ENCODE data around the gene DKK3. TPM values are rescaled to one million over a fixed set of nuclear protein-coding genes. Genes with fewer than 3 reads are reported as not detected.
A peak's percentile ranks its signal among the peaks of the same experiment; 100 is the strongest.

Gene DKK3
- under 1 TPM in 1 of 2 experiments, not detected in 1; 0.46 TPM for total RNA-seq

- Mint-ChIP-seq H3K27me3 (peaks cover 81% of the 10 kb centered on the region), H3K9me3 (no peaks in the 10 kb centered on the region), H3K27ac (no peak within 1 kb of the TSS), H3K36me3 (no peaks in the 10 kb centered on the region), H3K4me3 (peak within 1 kb of the TSS; percentile 67), H3K4me1 (peaks cover 4% of the 10 kb centered on the region)
- no peak for DNase-seq
These were observed at the start of gene DKK3 for GRCh38 chr11:12007769-12008737. TSS of gene DKK3 (minus strand) at chr11:12008626. CDS start at chr11:12008582, 44 bp downstream.

- no peak overlapping the region for H3K4me3 Mint-ChIP-seq
- H3K9me3 Mint-ChIP-seq, result peaks cover 6% of the 10 kb centered on the region
- H3K36me3 Mint-ChIP-seq, result no peaks in the 10 kb centered on the region
- DNase-seq, result no peak
- H3K27me3 Mint-ChIP-seq, result no peaks in the 10 kb centered on the region
- H3K27ac Mint-ChIP-seq, result no peak overlapping the region
- no peaks in the 10 kb centered on the region for H3K4me1 Mint-ChIP-seq
These were observed 49.0 kb upstream of the DKK3 start for GRCh38 chr11:12057299-12057980.

GRCh38 chr11:12056119-12056518 lies 47.7 kb upstream of the DKK3 start:
- Mint-ChIP-seq H3K27ac (no peak overlapping the region), H3K4me3 (no peak overlapping the region), H3K4me1 (no peaks in the 10 kb centered on the region), H3K36me3 (no peaks in the 10 kb centered on the region), H3K9me3 (peaks cover 6% of the 10 kb centered on the region), H3K27me3 (no peaks in the 10 kb centered on the region)
- DNase-seq, result no peak

GRCh38 chr11:12053606-12054361 lies 45.4 kb upstream of the DKK3 start:
- Mint-ChIP-seq H3K36me3 (no peaks in the 10 kb centered on the region), H3K4me3 (no peak overlapping the region), H3K27ac (no peak overlapping the region), H3K27me3 (no peaks in the 10 kb centered on the region), H3K9me3 (peaks cover 6% of the 10 kb centered on the region), H3K4me1 (no peaks in the 10 kb centered on the region)
- no peak for DNase-seq

- no peaks in the 10 kb centered on the region for H3K4me1 Mint-ChIP-seq
- H3K27ac Mint-ChIP-seq, result no peak overlapping the region
- peaks cover 6% of the 10 kb centered on the region for H3K9me3 Mint-ChIP-seq
- H3K4me3 Mint-ChIP-seq, result no peak overlapping the region
- peak; percentile 16 for DNase-seq
- no peaks in the 10 kb centered on the region for H3K27me3 Mint-ChIP-seq
- no peaks in the 10 kb centered on the region for H3K36me3 Mint-ChIP-seq
These were observed 44.5 kb upstream of the DKK3 start for GRCh38 chr11:12052676-12053605.

- Mint-ChIP-seq H3K4me1 (peaks cover 6% of the 10 kb centered on the region), H3K4me3 (no peak overlapping the region), H3K27me3 (peaks cover 9% of the 10 kb centered on the region), H3K27ac (no peak overlapping the region), H3K9me3 (no peaks in the 10 kb centered on the region), H3K36me3 (no peaks in the 10 kb centered on the region)
- DNase-seq, result no peak
These were observed 42.8 kb upstream of the DKK3 start for GRCh38 chr11:12051287-12051662.

- Mint-ChIP-seq H3K36me3 (no peaks in the 10 kb centered on the region), H3K9me3 (no peaks in the 10 kb centered on the region), H3K4me1 (peaks cover 6% of the 10 kb centered on the region), H3K4me3 (no peak overlapping the region), H3K27me3 (peaks cover 9% of the 10 kb centered on the region), H3K27ac (no peak overlapping the region)
- no peak for DNase-seq
These were observed 42.3 kb upstream of the DKK3 start for GRCh38 chr11:12050470-12051286.

- Mint-ChIP-seq H3K27ac (no peak overlapping the region), H3K9me3 (no peaks in the 10 kb centered on the region), H3K36me3 (no peaks in the 10 kb centered on the region), H3K4me3 (no peak overlapping the region), H3K4me1 (peaks cover 6% of the 10 kb centered on the region), H3K27me3 (peaks cover 12% of the 10 kb centered on the region)
- no peak for DNase-seq
These were observed 40.7 kb upstream of the DKK3 start for GRCh38 chr11:12048936-12049790.

GRCh38 chr11:12046636-12047236 lies 38.3 kb upstream of the DKK3 start:
- Mint-ChIP-seq H3K36me3 (no peaks in the 10 kb centered on the region), H3K4me1 (peaks cover 6% of the 10 kb centered on the region), H3K4me3 (no peak overlapping the region), H3K27ac (no peak overlapping the region), H3K27me3 (peaks cover 12% of the 10 kb centered on the region), H3K9me3 (no peaks in the 10 kb centered on the region)
- no peak for DNase-seq

- no peak overlapping the region for H3K27ac Mint-ChIP-seq
- H3K4me3 Mint-ChIP-seq, result no peak overlapping the region
- H3K36me3 Mint-ChIP-seq, result no peaks in the 10 kb centered on the region
- no peak for DNase-seq
- H3K9me3 Mint-ChIP-seq, result no peaks in the 10 kb centered on the region
- peaks cover 12% of the 10 kb centered on the region for H3K27me3 Mint-ChIP-seq
- peaks cover 6% of the 10 kb centered on the region for H3K4me1 Mint-ChIP-seq
These were observed 37.6 kb upstream of the DKK3 start for GRCh38 chr11:12045914-12046635.

- DNase-seq, result no peak
- H3K27ac Mint-ChIP-seq, result no peak overlapping the region
- H3K9me3 Mint-ChIP-seq, result no peaks in the 10 kb centered on the region
- H3K4me3 Mint-ChIP-seq, result no peak overlapping the region
- H3K4me1 Mint-ChIP-seq, result peaks cover 6% of the 10 kb centered on the region
- H3K36me3 Mint-ChIP-seq, result no peaks in the 10 kb centered on the region
- peaks cover 12% of the 10 kb centered on the region for H3K27me3 Mint-ChIP-seq
These were observed 36.4 kb upstream of the DKK3 start for GRCh38 chr11:12044799-12045198.
